ENCODE data around the gene CCNT2.

DNA sequence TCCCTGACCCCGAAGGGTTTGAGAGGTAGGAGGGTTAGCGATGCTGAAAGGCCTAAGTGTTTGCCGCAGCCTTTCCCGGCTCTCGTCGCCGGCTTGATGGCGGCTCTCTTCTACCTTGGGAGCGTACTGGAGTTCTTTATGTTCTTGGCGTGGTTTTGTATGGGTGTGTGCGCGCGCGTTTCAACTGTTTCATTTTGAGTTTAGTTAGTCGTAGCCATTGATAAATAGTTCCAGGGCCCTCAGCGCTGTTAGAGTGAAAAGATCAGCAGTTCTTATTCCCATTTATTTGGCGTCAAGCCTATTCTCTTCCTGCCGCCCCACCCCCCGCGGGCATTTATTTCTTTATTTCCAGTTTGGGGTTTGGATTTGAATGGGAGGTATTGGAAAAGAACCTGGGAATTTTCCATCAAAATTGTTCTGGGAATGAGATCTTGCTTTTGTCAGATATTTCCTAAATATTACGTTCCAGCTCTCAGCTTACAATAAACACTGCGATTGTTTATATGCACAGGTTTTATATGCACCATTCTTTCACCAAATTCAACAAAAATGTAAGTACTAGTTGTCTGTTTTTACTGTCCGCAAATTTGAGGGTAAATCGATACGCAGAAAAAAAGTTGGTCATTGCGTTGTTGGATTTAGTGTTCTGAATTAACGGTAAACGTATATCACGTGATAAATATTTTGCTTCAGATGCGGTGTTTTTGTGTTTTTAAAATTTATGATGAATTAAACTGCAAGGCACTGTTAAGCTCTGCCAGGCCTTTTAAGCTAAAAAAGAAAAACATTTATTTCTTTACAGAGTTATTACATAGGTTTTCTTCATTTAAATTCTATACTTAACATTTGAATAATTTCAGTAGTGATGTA, 954 bp downstream of the CCNT2 start:
- TF ChIP-seq, protein P1, sequence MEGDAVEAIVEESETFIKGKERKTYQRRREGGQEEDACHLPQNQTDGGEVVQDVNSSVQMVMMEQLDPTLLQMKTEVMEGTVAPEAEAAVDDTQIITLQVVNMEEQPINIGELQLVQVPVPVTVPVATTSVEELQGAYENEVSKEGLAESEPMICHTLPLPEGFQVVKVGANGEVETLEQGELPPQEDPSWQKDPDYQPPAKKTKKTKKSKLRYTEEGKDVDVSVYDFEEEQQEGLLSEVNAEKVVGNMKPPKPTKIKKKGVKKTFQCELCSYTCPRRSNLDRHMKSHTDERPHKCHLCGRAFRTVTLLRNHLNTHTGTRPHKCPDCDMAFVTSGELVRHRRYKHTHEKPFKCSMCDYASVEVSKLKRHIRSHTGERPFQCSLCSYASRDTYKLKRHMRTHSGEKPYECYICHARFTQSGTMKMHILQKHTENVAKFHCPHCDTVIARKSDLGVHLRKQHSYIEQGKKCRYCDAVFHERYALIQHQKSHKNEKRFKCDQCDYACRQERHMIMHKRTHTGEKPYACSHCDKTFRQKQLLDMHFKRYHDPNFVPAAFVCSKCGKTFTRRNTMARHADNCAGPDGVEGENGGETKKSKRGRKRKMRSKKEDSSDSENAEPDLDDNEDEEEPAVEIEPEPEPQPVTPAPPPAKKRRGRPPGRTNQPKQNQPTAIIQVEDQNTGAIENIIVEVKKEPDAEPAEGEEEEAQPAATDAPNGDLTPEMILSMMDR (IDR thresholded peaks at IDR 0.05; ENCODE audit: low read depth, low read length, missing input control) = no peak
- TF ChIP-seq, protein P2, sequence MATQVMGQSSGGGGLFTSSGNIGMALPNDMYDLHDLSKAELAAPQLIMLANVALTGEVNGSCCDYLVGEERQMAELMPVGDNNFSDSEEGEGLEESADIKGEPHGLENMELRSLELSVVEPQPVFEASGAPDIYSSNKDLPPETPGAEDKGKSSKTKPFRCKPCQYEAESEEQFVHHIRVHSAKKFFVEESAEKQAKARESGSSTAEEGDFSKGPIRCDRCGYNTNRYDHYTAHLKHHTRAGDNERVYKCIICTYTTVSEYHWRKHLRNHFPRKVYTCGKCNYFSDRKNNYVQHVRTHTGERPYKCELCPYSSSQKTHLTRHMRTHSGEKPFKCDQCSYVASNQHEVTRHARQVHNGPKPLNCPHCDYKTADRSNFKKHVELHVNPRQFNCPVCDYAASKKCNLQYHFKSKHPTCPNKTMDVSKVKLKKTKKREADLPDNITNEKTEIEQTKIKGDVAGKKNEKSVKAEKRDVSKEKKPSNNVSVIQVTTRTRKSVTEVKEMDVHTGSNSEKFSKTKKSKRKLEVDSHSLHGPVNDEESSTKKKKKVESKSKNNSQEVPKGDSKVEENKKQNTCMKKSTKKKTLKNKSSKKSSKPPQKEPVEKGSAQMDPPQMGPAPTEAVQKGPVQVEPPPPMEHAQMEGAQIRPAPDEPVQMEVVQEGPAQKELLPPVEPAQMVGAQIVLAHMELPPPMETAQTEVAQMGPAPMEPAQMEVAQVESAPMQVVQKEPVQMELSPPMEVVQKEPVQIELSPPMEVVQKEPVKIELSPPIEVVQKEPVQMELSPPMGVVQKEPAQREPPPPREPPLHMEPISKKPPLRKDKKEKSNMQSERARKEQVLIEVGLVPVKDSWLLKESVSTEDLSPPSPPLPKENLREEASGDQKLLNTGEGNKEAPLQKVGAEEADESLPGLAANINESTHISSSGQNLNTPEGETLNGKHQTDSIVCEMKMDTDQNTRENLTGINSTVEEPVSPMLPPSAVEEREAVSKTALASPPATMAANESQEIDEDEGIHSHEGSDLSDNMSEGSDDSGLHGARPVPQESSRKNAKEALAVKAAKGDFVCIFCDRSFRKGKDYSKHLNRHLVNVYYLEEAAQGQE (IDR thresholded peaks at IDR 0.05) = no peak
- TF ChIP-seq TAF1 (conservative IDR thresholded peaks at IDR 0.05) = no peak
- TF ChIP-seq, protein P3, sequence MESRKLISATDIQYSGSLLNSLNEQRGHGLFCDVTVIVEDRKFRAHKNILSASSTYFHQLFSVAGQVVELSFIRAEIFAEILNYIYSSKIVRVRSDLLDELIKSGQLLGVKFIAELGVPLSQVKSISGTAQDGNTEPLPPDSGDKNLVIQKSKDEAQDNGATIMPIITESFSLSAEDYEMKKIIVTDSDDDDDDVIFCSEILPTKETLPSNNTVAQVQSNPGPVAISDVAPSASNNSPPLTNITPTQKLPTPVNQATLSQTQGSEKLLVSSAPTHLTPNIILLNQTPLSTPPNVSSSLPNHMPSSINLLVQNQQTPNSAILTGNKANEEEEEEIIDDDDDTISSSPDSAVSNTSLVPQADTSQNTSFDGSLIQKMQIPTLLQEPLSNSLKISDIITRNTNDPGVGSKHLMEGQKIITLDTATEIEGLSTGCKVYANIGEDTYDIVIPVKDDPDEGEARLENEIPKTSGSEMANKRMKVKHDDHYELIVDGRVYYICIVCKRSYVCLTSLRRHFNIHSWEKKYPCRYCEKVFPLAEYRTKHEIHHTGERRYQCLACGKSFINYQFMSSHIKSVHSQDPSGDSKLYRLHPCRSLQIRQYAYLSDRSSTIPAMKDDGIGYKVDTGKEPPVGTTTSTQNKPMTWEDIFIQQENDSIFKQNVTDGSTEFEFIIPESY (IDR thresholded peaks at IDR 0.05) = no peak
- TF ChIP-seq RAD21 (IDR thresholded peaks at IDR 0.05) = no peak
- TF ChIP-seq SP1 (IDR thresholded peaks at IDR 0.05) = no peak
- no peak for TF ChIP-seq GABPA (IDR thresholded peaks at IDR 0.05 in 1 of 2, conservative IDR thresholded peaks at IDR 0.05 in 1 of 2)
- no peak for TF ChIP-seq MAX (IDR thresholded peaks at IDR 0.05)
- TF ChIP-seq, protein P4, sequence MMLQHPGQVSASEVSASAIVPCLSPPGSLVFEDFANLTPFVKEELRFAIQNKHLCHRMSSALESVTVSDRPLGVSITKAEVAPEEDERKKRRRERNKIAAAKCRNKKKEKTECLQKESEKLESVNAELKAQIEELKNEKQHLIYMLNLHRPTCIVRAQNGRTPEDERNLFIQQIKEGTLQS (IDR thresholded peaks at IDR 0.05) = no peak
- no peak for TF ChIP-seq FOXA1 (IDR thresholded peaks at IDR 0.05)
- TF ChIP-seq YY1 (IDR thresholded peaks at IDR 0.05) = no peak
- no peak for TF ChIP-seq JUND (IDR thresholded peaks at IDR 0.05)
- TF ChIP-seq EGR1 (IDR thresholded peaks at IDR 0.05; ENCODE audit: low read depth in 2 of 2) = no peak
- no peak for TF ChIP-seq NR2F2 (IDR thresholded peaks at IDR 0.05)

Data from liver (tissue), 3 donors.